Myometrial cell (primary cell): ENCODE measurements around the gene DPM3. TPM values are rescaled to one million over a fixed set of nuclear protein-coding genes. Genes with fewer than 3 reads are reported as not detected.

ENCODE experiments used
- total RNA-seq: library from RNA; depleted of rRNA; stranded (reverse); fragments of >200 nt; gene quantifications from 2 replicates; pipeline ENCODE4 v1.2.3, GENCODE V29; 2015

The DPM3 gene, protein sequence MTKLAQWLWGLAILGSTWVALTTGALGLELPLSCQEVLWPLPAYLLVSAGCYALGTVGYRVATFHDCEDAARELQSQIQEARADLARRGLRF
- 218 and 219 TPM in 2 replicates for total RNA-seq

DNA sequence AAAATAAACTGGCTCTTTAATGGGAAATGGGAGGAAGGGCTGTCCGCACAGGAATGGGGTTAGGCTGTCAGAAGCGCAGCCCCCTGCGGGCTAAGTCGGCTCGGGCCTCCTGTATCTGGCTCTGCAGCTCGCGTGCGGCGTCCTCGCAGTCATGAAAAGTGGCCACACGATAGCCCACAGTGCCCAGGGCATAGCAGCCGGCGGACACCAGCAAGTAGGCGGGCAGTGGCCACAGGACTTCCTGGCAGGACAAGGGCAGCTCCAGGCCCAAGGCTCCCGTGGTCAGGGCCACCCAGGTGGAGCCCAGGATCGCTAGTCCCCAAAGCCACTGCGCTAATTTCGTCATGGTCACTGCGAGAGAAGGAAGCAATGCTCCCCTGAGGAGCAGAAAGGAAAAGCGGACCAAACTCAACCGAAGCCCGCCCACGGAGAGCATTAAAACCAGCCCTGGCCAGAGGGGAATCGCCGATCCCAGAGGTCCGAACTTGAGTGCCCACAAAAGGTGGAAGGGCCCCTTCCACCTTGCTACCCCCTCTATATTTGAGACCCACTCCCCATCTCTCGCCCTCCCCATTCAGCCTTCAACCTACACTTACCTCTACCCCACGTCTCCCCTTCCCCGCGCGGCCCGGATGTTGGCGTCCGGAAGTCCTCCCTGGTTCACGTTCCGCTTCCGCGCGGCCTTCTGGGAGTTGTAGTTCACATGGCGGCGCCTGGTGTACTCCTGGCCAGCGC is at the start of gene DPM3:
DPM3 (minus strand) TSS at position 637 of the 735 bp plus-strand sequence; CDS start at position 346, 291 bp downstream.

DNA sequence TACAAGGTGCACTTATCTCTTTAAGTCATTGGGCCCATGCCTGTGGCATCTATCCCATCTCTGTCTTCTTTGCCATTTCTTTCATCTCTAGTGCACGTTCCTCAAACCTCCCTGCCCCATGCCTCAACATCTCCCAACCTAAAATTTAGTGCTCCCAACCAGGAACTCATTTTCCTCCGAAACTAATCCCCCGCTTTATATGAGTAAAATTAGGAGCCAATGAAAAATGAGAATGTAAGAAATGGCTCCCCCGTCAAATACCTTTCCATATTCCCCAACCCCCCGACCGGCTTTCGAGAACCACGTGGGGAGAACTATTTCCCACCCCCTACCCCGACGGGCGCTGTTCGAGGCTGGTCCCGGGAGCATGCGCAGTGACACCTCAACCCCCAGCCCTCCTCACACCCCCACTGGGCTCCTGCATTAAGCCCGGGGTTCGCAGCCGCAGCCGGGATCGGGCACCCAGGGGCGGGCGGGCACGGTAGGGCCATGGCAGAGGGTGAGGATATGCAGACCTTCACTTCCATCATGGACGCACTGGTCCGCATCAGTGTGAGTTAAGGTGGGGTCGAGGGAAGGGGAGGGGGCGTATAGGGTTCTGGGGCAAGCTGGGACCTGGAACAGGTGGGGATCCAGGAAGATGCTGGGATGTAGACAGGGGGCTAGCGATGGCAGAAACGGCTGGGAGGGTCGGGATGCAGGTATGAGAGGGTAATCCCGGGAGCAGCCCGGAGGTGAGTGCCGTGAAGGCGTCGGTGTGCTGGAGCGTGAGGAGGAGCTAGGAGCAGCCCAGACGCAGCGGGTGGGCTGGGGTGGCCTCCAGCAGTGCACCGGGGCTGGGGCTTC is 33.4 kb upstream of the DPM3 start, which contains the start of gene TRIM46:
TRIM46 (plus strand) TSS at position 372 of the 846 bp plus-strand sequence; CDS start at position 490, 118 bp downstream.

DNA sequence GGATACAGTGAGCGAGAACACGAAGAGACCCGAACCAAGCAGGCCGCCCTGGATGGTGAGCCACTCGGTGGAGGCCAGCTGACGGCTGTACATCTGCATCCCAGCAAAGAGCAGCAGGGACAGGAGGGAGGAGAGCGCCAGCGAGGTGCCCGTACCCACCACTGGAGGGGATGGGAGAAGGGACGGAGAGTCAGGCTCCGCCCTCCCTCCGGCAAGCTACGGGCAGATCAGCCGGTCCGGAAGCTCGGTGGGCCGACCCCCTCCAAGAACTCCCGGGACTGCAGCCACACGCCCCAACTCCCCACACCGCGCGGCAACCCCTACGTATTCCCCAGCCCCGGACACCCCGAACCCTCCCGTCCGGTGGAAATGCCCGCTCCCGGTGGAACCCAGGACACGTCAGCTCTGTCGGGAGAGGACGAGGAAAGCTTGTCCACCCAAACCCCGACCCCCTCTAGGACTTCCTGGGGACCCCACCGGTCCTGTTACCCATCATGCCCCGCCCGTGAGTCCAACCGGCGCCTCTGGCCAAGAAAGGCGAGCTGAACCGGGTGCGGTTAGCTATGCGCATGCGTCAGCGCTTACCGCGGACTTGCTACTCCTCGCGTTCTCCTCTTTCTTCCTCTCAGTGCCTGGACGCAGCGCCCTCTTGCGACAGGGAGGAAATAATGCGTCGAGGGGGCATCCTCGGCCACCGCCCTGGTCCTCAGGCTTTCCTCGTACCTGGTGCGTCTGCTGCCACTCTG is 32.6 kb upstream of the DPM3 start, which contains the start of gene KRTCAP2:
KRTCAP2 (minus strand) TSS at position 573 of the 746 bp plus-strand sequence; CDS start at position 493, 80 bp downstream.

DNA sequence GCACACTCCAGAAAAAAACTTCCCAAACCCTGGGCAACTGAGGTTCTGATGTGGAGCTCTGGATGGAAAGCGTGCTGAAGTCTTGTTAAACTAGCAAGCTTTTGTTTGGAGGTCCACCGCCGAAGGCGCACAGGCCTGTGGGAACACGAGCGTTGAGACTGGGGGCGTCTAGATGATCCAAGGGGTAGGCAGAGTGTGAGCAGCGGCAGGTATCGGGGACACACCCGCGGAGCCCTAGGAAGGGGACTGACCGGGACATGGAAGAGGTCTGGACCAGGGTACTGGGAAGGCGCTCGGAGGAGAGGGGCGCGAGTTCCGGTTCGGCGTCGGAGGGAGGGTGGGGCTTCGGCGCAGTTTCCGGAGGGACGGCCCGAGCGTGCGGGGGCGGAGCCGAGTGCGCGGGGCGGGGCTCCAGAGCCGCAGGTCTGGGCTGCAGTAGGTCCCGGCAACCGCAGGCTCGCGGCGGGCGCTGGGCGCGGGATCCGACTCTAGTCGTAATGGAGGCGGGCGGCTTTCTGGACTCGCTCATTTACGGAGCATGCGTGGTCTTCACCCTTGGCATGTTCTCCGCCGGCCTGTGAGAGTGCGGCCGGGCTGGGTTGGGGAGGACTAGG is 4.8 kb downstream of the DPM3 start, which contains the start of gene SLC50A1:
SLC50A1 (plus strand) TSS at position 438 of the 614 bp plus-strand sequence; CDS start at position 498, 60 bp downstream.

DNA sequence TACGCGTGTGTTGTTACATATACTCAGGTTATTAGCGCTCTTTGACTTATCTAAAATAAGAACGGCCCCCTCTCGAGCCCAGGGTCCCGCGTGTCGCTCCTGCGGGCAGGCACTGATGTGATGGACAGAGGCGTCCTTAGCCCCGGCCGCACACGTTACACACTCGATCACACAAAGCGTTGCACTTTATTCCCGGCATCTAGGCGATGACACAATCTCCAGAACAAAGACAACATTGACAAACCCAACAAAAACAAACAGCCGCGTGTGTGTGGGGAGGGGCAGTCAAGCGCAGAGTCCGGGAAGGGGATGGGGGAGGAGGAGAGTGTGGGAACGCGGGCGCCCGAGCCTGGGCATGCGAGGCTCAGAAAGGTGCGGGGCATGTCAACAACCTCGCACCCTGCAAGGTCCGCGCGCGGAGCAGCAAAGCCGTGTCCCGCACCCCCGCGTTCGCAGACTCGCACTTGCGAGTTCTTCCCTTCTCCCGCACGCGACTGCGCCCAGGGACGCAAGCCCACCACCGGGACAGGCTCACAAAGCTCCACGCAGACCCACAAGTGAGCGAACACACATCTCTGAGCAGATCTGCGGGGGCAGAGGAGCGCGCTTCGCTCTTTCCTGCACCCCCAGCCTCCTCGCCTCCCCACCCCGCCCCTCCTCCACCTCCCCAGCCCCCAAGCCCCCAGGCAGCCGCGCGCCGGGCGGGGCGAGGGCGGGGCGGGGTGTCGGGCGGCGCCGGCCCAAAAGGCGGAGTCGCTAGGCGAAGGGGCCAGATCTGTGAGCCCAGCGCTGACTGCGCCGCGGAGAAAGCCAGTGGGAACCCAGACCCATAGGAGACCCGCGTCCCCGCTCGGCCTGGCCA is 13.0 kb downstream of the DPM3 start, which contains the start of gene EFNA1:
EFNA1 (plus strand) TSS at position 772 of the 862 bp plus-strand sequence. CDS start 102 bp downstream, outside the sequence.

Other genes with a start within 250 kb of the DPM3 start
- 14.1 and 14.2 TPM in 2 replicates for gene PMVK, start 203.8 kb downstream of the DPM3 start, total RNA-seq
- gene PBXIP1, start 184.4 kb downstream of the DPM3 start, total RNA-seq = 45.0 and 48.2 TPM in 2 replicates
- gene PYGO2, start 178.7 kb downstream of the DPM3 start, total RNA-seq = 14.2 and 16.1 TPM in 2 replicates
- gene SHC1, start 169.8 kb downstream of the DPM3 start, total RNA-seq = 329 and 340 TPM in 2 replicates
- gene CKS1B, start 165.8 kb downstream of the DPM3 start, total RNA-seq = 84.4 and 128 TPM in 2 replicates
- 31.4 and 42.1 TPM in 2 replicates for gene FLAD1, start 157.2 kb downstream of the DPM3 start, total RNA-seq
- not detected in 2 replicates for gene LENEP, start 146.9 kb downstream of the DPM3 start, total RNA-seq
- 10.8 and 14.7 TPM in 2 replicates for gene ZBTB7B, start 137.7 kb downstream of the DPM3 start, total RNA-seq
- gene DCST2, start 106.8 kb downstream of the DPM3 start, total RNA-seq = 0.18 and 0.29 TPM in 2 replicates
- gene DCST1, start 106.7 kb downstream of the DPM3 start, total RNA-seq = not detected in 2 replicates
- 84.7 and 112 TPM in 2 replicates for gene ADAM15, start 89.2 kb downstream of the DPM3 start, total RNA-seq
- gene EFNA4, start 76.8 kb downstream of the DPM3 start, total RNA-seq = 4.6 and 7.8 TPM in 2 replicates
- 0.53 and 0.58 TPM in 2 replicates for gene EFNA3, start 61.7 kb downstream of the DPM3 start, total RNA-seq
- gene EFNA1, start 12.7 kb downstream of the DPM3 start, total RNA-seq = not detected in 2 replicates
- gene SLC50A1, start 4.7 kb downstream of the DPM3 start, total RNA-seq = 78.3 and 119 TPM in 2 replicates
- gene KRTCAP2, start 32.8 kb upstream of the DPM3 start, total RNA-seq = 192 and 276 TPM in 2 replicates
- 3.7 and 5.8 TPM in 2 replicates for gene TRIM46, start 33.3 kb upstream of the DPM3 start, total RNA-seq
- gene THBS3, start 67.4 kb upstream of the DPM3 start, total RNA-seq = 19.0 and 21.3 TPM in 2 replicates
- 105 and 129 TPM in 2 replicates for gene MTX1, start 68.2 kb upstream of the DPM3 start, total RNA-seq
- 17.9 and 21.0 TPM in 2 replicates for gene ENTREP3, start 115.0 kb upstream of the DPM3 start, total RNA-seq
- gene SCAMP3, start 121.8 kb upstream of the DPM3 start, total RNA-seq = 92.3 and 114 TPM in 2 replicates
- gene CLK2, start 133.0 kb upstream of the DPM3 start, total RNA-seq = 18.2 and 24.1 TPM in 2 replicates
- gene HCN3, start 136.9 kb upstream of the DPM3 start, total RNA-seq = under 0.01 and 1.2 TPM in 2 replicates
- not detected in 2 replicates for gene PKLR, start 160.9 kb upstream of the DPM3 start, total RNA-seq
- 1,079 and 1,092 TPM in 2 replicates for gene FDPS, start 168.3 kb upstream of the DPM3 start, total RNA-seq
- 23.4 and 35.5 TPM in 2 replicates for gene RUSC1, start 180.4 kb upstream of the DPM3 start, total RNA-seq